Ascending aorta (tissue), 2 donors: Measurements from ENCODE around the gene BEST1. TPM values are rescaled to one million over a fixed set of nuclear protein-coding genes. Genes with fewer than 3 reads are reported as not detected.

ENCODE experiments used
- DNase-seq, 2 donors: peaks; one replicate each; pipeline ENCODE4 v3.0.0-alpha.2; 2019; ENCODE audit warnings: low spot score in 2 of 2
- H3K27ac ChIP-seq, 2 donors: fragments of 200-600 bp; sonication (generic); one replicate each; pipeline ENCODE4 v1.5.1; 2016 to 2017; ENCODE audit warnings: mild to moderate bottlenecking in 1 of 2
- H3K27me3 ChIP-seq: fragments of 200-600 bp; sonication (generic); one replicate; pipeline ENCODE4 v1.5.1; 2017
- H3K36me3 ChIP-seq, 2 donors: fragments of 200-600 bp; sonication (generic); one replicate each; pipeline ENCODE4 v1.5.1; 2016
- H3K4me1 ChIP-seq, 2 donors: fragments of 200-600 bp; sonication (generic); one replicate each; pipeline ENCODE4 v1.5.1; 2016 to 2017; ENCODE audit warnings: mild to moderate bottlenecking in 1 of 2
- H3K4me3 ChIP-seq, 2 donors: fragments of 200-600 bp; sonication (generic); one replicate each; pipeline ENCODE4 v1.5.1; 2016 to 2017; ENCODE audit warnings: mild to moderate bottlenecking in 1 of 2
- H3K9me3 ChIP-seq, 2 donors: fragments of 200-600 bp; sonication (generic); one replicate each; pipeline ENCODE4 v1.5.1; 2016
- intact Hi-C: fragments of 100-400 bp; cut with DNase I; formaldehyde crosslinking; loops from one replicate; pipeline ENCODE4 v1.15.1; 2023
- total RNA-seq: library from RNA; depleted of rRNA; stranded (reverse); fragments of >200 nt; gene quantifications from one replicate; pipeline ENCODE4 v1.1.0, GENCODE V29; 2016
- TF ChIP-seq, protein P1 (sequence below), 3 experiments: fragments of 200-600 bp in 2 of 3; fragments of 450-650 bp in 1 of 3; sonication (generic) in 2 of 3; IDR thresholded peaks; one replicate each; pipeline ENCODE4 v1.5.1; 2016 to 2019; ENCODE audit warnings: antibody characterized with exemption in 3 of 3, mild to moderate bottlenecking in 1 of 3, moderate library complexity in 1 of 3

BEST1 gene
- total RNA-seq, 1 donor from 2014 or later = 30.9 TPM

DNA sequence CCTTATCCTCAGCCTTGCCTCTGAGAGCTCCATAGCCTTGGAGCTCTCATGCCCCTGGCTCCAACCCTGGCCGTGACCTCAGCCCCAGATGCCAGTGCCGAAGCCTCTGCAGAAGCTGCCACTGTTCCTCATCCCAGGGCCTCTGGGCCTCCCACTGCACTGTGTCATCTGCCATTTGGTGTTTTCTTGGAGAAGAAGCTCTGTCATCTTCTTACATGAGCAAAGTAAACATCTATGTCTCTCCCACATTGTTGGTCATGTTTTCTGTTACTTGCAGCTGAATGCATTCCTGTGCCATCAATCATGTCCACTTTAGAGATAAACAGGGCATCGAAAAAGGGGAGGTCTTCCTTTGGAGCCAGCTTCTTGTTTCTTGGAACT lies 62.3 kb downstream of the BEST1 start:
- Histone ChIP-seq H3K27ac (no peak overlapping the region), H3K4me1 (no peaks in the 10 kb centered on the region), H3K4me3 (no peak overlapping the region), H3K36me3 (no peaks in the 10 kb centered on the region), H3K27me3 (no peaks in the 10 kb centered on the region), H3K9me3 (no peaks in the 10 kb centered on the region)
- TF ChIP-seq, protein P1, sequence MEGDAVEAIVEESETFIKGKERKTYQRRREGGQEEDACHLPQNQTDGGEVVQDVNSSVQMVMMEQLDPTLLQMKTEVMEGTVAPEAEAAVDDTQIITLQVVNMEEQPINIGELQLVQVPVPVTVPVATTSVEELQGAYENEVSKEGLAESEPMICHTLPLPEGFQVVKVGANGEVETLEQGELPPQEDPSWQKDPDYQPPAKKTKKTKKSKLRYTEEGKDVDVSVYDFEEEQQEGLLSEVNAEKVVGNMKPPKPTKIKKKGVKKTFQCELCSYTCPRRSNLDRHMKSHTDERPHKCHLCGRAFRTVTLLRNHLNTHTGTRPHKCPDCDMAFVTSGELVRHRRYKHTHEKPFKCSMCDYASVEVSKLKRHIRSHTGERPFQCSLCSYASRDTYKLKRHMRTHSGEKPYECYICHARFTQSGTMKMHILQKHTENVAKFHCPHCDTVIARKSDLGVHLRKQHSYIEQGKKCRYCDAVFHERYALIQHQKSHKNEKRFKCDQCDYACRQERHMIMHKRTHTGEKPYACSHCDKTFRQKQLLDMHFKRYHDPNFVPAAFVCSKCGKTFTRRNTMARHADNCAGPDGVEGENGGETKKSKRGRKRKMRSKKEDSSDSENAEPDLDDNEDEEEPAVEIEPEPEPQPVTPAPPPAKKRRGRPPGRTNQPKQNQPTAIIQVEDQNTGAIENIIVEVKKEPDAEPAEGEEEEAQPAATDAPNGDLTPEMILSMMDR (IDR thresholded peaks at IDR 0.05) = no peak
- intact Hi-C loops = no loop called here
- no peak for DNase-seq

DNA sequence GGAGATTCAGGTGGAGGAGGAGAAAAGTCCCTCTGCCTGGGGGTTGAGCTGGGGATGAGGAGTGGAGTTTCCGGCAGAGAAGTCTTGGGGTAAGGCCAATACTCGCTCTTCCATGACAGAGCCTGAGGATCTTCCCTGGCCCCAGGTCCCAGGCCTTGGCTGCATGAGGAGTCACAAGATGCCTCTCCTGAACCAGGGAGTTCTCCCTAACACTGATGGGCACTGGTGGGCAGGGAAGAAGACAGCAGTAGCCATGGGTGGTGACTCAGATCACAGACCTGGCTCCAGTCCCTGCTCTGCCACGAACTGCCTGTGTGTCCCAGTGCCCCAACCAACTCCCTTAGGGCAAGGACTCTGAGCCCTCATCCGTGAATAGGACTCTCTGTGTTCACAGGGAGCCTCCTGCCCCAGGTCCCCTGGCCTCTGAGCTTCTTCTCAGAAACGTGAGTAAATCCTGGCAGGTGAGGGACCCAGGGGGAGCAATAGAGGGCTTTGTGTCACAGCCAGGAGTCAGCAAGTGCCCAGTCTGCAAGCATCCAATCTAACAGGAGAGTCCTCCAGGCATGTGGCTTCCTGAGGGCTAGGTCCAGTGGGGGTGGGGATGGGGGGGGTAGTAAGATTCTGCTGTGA lies 62.8 kb downstream of the BEST1 start:
- DNase-seq = no peak
- Histone ChIP-seq H3K4me3 (no peak overlapping the region), H3K27me3 (no peaks in the 10 kb centered on the region), H3K9me3 (no peaks in the 10 kb centered on the region), H3K4me1 (no peaks in the 10 kb centered on the region), H3K27ac (no peak overlapping the region), H3K36me3 (no peaks in the 10 kb centered on the region)
- intact Hi-C loops = no loop called here
- TF ChIP-seq, protein P1 (IDR thresholded peaks at IDR 0.05) = no peak

Other genes starting within 250 kb of the BEST1 start
- gene MYRF, start 197.7 kb upstream of the BEST1 start, total RNA-seq = not detected
- 26.4 TPM for gene TMEM258, start 157.8 kb upstream of the BEST1 start, total RNA-seq
- 1.5 TPM for gene FEN1, start 157.4 kb upstream of the BEST1 start, total RNA-seq
- gene FADS1, start 133.3 kb upstream of the BEST1 start, total RNA-seq = 47.1 TPM
- 37.6 TPM for gene FADS2, start 122.1 kb upstream of the BEST1 start, total RNA-seq
- 191 TPM for gene FADS3, start 58.8 kb upstream of the BEST1 start, total RNA-seq
- 23.2 TPM for gene RAB3IL1, start 32.8 kb upstream of the BEST1 start, total RNA-seq
- 2,353 TPM for gene FTH1, start 17.3 kb downstream of the BEST1 start, total RNA-seq
- 55.5 TPM for gene INCENP, start 173.7 kb downstream of the BEST1 start, total RNA-seq
- not detected for gene SCGB1D1, start 239.9 kb downstream of the BEST1 start, total RNA-seq